H1 (cell line): ENCODE data around the gene CDH2. TPM values are rescaled to one million over a fixed set of nuclear protein-coding genes. Genes with fewer than 3 reads are reported as not detected.

Experiments
- USF2 ChIP-seq: IDR thresholded peaks from 2 replicates; pipeline ENCODE4 v1.6.1; 2011; ENCODE audit warnings: low read length, improper control_type of control experiment
- polyA plus RNA-seq, 7 experiments: library from polyadenylated mRNA; depleted of rRNA in 3 of 7; stranded (reverse) in 5 of 7; unstranded in 2 of 7; fragments of >200 nt in 5 of 7; fragments of 200-250 nt in 2 of 7; gene quantifications; 1 replicate in 5 of 7; 2 replicates in 1 of 7; 4 replicates in 1 of 7; pipeline versions ENCODE4 v1.2.1 to v1.2.3, GENCODE V29; 2011 to 2013; ENCODE audit warnings: missing spikeins in 2 of 7, mixed read lengths in 2 of 7
- total RNA-seq: library from RNA; stranded (reverse); fragmentation: NEBNext Ultra II Directional; extraction: Animal tissue kit (Norgen Biotek cat#: 25700); gene quantifications from 2 replicates; pipeline ENCODE4 v1.2.1, GENCODE V29; 2021

CDH2 gene
- total and polyA plus RNA-seq, 2 of the 8 experiments (the other 6 are each of a cell fraction or from before 2014, with no cell fraction given): 15.0 to 56.5 TPM

GRCh38 chr18:27921904-27922751 lies 254.8 kb downstream of the CDH2 start (continued):
- TF ChIP-seq USF2: no peak
- TF ChIP-seq, all 59 proteins: peak for 0
